Stimulated activated naive CD8-positive, alpha-beta T cell treated with anti-CD3 and anti-CD28 coated beads, Interleukin-15, Interleukin-2, amounts not matched to agents 100 U/mL and 50 U/mL, for 24 hours (primary cell): ENCODE measurements around the gene STAT5A.
A peak's percentile ranks its signal among the peaks of the same experiment; 100 is the strongest.
"Not testable (repeated sequence)": the region's sequence is repeated elsewhere in the genome, so short reads cannot be mapped to it uniquely, and the experiment has no call there.

Experiments used
- ATAC-seq: fragments of 150-1000 bp; cut with Tn5 transposase; one replicate; pipeline ENCODE4 v1.10.0; 2021
- DNase-seq: peaks from one replicate; pipeline ENCODE4 v3.0.0; 2021

Gene STAT5A

DNA sequence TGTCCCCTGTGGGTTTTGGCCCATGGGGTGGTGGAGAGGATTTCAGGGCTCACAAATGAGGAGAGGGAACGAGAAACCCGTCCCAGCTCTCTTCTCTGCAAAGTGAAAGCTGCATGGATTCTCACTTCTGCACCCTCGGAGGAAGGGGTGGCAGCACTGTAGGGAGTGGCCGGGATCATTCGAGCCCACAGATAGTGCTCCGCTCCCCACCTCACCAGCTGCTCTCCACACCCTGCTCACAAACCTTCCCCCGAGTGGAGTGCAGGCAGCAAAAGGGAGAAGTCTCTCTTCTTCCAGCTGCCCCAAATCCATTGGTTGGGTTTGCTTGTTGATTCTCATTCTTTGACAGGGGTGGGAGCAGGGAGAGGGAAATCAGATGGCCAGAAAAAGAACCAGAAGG lies 20.1 kb downstream of the STAT5A start:
- ATAC-seq = no peak
- DNase-seq = no peak

DNA sequence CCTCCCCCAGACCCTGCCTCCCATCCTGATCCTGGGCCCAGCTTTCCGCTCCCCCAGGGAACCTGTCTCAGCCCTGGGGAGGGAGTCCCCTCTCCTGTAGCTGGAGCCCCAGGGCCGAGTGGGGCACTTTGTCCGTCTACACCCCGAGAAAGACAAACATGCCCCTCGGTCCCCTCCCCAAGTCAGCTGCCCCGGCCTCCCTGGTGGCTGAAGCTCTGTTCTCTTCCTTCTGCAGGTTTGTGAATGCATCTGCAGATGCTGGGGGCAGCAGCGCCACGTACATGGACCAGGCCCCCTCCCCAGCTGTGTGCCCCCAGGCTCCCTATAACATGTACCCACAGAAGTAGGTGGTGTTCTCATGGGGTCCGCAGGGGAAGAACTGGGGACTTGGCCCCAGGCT lies 20.8 kb downstream of the STAT5A start:
- DNase-seq (no peak), ATAC-seq (no peak)

DNA sequence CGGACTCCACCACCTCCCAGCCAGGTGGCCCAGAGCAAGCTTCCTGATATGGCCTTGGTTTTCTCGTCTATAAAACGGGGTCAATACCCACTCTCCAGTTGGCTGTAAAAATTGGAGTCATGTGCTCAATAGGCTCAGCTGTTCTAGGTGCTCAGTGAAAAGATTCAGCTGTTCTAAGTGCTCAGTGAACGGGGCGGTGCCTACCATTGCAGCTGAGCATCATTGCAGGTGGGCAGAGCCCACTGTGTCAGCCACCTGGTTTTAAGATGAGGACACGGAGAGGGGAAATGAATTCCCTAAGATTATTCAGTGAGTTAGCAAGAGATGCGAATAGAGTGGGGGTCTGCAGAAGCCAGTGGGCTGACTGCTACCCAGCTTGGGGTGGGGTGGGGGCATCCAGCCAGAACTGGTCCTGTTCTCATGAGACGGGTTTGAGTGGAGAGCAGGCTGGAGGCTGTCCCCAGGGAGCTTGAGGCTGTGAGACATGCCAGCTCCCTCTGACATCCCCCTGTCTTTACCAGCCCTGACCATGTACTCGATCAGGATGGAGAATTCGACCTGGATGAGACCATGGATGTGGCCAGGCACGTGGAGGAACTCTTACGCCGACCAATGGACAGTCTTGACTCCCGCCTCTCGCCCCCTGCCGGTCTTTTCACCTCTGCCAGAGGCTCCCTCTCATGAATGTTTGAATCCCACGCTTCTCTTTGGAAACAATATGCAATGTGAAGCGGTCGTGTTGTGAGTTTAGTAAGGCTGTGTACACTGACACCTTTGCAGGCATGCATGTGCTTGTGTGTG lies 21.9 kb downstream of the STAT5A start:
- ATAC-seq (no peak), DNase-seq (no peak)

DNA sequence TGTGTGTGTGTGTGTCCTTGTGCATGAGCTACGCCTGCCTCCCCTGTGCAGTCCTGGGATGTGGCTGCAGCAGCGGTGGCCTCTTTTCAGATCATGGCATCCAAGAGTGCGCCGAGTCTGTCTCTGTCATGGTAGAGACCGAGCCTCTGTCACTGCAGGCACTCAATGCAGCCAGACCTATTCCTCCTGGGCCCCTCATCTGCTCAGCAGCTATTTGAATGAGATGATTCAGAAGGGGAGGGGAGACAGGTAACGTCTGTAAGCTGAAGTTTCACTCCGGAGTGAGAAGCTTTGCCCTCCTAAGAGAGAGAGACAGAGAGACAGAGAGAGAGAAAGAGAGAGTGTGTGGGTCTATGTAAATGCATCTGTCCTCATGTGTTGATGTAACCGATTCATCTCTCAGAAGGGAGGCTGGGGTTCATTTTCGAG lies 22.5 kb downstream of the STAT5A start:
- ATAC-seq (peak; percentile 20), DNase-seq (no peak)

DNA sequence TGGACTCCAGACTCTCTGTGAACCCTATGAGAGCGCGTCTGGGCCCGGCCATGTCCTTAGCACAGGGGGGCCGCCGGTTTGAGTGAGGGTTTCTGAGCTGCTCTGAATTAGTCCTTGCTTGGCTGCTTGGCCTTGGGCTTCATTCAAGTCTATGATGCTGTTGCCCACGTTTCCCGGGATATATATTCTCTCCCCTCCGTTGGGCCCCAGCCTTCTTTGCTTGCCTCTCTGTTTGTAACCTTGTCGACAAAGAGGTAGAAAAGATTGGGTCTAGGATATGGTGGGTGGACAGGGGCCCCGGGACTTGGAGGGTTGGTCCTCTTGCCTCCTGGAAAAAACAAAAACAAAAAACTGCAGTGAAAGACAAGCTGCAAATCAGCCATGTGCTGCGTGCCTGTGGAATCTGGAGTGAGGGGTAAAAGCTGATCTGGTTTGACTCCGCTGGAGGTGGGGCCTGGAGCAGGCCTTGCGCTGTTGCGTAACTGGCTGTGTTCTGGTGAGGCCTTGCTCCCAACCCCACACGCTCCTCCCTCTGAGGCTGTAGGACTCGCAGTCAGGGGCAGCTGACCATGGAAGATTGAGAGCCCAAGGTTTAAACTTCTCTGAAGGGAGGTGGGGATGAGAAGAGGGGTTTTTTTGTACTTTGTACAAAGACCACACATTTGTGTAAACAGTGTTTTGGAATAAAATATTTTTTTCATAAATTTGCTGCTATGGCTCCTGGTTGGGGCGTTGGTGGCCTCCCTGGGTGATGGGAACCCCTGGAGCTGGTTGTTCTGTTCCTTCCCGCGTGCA lies 23.1 kb downstream of the STAT5A start:
- ATAC-seq (no peak), DNase-seq (no peak)

DNA sequence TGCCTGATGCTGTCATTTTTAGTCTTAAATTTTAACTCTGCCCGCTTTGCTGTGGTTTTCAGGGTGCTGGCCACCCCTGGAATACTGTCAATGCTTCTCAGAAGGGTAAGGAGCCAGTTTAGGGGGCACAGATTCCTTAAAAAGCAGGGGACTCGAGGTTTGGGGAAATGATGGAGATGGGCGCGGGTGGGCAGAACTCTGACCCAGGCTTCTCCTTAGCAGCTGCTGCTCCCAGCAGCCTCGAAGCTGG lies 23.7 kb downstream of the STAT5A start:
- ATAC-seq (no peak), DNase-seq (no peak)

DNA sequence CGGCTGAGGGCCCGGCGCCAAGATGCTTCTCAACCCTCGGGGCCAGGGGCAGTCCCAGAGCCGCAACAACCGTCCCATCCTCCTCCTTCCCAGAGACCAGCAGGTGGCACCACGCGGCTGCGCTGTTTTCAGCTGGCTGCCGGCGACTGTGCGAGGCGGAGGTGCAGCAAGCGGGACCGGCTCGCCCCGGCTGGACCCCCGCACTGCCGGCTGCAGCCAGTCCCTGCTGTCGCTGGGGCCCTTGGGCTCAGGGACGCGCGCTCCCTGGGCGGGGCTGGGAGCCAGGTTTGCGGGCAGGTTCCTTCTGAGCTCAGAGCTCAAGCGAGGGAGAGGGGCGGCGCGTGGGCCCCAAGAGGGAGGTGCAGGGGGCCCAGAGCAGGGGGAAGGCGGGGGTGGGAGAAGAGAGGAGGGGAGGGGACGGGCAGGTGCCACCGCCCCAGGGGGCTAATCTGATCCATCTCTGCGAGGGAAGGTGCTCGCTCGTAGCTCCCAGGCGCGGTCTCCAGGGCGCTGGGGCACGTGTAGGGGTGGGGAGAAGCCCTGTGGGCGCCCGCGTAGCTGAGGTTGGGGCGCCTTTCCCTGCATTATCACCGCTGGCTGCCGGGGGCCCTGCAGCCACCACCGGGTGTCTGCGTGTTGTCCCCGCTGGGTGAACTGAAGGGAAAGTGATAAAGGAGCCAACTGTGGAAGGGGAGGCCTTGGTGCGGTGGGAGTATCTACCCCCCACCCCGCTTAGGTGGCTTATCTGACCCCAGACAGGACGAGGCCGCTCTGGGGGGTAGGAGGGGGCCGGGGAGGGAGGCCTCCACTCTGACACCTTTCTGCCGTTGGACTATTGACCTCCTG lies 24.2 kb downstream of the STAT5A start:
- ATAC-seq (peak; percentile 68), DNase-seq (peak; percentile 86)

DNA sequence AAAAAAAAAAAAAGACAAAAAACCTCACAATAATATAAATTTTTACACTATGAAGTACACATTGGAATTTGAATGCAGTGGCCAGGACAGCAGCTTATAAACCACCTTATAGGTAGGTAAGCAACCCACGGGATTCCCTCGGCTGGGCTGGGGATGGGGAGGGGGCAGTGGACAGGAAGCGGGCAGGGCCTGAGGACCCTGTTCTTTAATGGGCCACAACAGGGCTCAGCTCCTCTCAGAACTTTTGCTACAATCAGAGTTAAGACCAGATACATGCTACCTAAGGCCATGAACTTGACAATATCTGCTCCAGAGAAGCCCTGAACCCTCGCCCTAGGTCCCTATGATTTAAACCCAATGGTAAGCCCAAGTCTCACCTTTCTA lies 25.1 kb downstream of the STAT5A start:
- DNase-seq (no peak), ATAC-seq (no peak)

DNA sequence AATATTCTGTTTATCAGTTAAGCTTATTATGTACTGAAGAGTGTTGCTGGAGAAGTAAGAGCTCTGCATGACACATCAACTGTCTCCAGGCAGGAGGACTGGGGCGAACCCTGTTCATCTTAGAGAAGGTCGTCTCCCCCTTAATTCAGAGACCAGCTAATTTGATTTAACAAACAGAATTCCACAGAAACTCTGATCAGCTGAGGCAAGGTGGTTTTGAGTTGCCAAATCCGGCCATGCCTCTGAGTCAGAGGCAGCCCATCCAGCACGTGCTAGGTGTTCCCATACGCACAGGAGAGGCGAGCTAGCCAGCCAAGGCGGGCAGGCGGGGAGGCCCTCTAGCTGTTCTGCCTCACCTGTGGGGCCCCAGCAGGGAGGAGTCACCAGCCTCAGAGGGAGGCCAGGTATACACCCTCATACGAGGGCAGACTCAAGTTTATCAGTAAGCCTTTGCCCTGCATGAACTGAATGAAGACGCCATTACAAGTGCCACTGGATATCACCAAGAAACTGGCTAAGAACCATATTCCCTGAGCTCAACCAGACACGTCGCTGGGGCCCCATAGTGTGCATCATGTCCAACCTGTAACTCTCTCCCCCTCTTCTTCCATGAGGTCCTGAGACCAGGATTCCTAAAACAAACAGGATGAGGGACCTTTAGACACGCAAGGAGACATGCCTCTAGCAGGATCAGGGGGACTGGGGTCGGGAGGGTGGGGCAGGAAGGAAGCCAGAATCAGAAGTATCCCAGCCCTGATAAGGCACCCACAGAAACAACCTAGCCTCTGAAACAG lies 25.7 kb downstream of the STAT5A start:
- DNase-seq = peak; percentile 44
- ATAC-seq = no peak

DNA sequence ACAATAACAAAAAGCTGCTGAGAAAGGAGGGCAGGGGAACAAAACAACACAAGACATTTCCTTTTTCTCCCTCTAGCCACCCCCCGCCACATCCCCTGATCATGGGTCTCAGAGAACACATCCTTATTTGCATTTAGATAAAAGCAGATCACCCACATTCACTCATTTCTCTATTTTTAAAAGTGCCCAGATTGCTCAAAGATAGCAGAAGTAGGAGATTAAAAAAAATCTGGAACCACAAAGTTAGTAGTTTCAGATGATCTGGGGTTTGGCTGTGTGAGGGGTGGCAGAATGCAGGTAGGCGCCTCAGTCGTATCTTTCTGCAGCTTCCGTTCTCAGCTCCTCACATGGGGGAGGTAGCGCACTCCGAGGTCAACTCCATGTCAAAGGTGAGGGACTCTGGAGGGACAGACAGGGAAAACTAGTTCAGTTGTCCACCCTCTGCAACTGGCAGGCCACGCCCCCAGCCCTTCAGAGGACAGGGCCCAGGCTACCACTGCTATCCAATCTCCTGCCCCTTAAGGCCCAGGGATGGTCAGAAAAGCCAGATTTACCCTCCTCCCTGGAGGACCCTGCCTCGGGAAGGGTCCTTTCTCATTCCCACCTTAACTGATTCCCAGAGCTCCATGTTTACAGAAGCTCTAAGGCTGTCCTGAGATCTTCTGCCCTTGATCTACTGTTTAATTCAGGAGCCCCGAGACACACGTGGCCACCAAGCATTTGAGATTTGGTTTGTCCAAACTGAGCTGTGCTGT lies 27.3 kb downstream of the STAT5A start:
- no peak for DNase-seq
- ATAC-seq = no peak

DNA sequence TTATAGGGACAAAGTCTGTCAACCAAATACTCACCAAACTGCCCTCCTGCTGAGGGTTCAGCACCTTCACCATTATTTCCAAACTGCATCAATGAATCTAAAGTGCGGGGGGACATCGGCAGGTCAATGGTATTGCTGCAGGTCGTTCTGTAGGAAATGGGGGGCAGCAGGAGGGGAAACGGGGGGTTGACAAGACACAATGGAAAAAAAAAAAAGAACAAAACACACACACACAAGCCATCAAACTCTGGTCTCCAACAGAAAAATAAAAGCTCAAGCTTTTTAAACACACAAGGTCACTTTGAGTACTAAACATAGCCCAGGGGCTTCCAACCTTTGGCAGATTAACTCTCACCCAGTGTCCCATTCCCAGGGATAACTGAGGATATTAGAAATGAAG lies 28.5 kb downstream of the STAT5A start:
- ATAC-seq = no peak

DNA sequence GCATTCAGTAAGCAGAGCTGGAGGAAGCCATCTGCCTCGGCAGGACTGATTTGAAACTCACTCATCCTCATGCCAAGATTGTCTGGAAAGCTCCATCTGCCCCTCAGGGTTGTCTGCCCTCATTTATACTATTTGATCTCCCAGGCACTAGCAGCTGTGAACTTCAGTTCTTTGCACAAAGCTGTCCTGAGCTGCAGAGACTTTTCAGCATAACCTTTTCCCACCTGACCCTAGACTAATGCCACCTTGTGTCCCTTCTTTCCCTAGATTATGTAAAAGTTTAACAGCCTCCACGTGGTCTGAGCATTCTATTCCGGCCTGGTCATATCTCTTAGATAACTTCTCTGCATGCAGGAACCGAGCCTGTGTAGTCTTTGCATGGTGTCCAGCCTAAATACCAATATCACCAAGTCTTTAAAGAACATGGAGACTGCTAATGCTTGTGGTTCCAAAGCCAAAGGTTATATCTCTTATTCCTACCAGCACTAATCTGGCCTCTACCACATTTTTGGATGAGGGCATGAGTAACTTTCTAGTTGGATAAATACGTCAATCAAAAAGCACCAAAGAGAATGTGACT lies 29.1 kb downstream of the STAT5A start:
- ATAC-seq (no peak), DNase-seq (no peak)

More for the DNA sequence above, 28.5 kb downstream of the STAT5A start:
- DNase-seq = no peak

DNA sequence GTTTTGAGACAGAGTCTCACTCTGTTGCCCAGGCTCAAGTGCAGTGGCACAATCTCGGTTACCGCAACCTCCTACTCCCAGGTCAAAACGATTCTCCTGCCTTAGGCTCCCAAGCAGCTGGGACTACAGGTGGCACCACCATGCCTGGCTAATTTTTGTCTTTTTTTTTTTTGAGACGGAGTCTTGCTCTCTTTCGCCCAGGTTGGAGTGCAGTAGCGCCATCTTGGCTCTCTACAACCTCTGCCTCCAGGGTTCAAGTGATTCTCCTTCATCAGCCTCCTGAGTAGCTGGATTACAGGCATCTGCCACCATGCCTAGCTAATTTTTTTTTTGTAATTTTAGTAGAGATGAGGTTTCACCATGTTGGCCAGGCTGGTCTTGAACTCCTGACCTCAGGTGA lies 29.7 kb downstream of the STAT5A start:
- not testable (repeated sequence) for DNase-seq, ATAC-seq

DNA sequence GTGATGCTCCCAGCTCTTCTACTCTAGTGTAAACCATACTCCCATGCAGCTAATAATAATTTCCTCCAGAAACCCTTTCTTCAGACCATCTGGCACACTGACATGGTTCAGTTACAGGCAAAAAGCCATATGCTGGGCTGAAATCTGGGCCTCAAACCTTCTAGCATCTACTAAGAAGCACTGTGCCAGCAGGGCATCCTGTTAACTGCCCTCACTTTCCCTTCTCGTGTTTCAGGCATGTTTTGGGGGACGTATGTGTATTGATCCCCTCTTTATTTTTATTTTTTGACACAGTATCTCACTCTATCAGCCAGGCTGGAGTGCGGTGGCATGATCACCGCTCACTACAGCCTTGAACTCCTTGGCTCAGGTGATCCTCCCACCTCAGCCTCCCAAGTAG lies 33.3 kb downstream of the STAT5A start:
- DNase-seq = no peak
- ATAC-seq = no peak

DNA sequence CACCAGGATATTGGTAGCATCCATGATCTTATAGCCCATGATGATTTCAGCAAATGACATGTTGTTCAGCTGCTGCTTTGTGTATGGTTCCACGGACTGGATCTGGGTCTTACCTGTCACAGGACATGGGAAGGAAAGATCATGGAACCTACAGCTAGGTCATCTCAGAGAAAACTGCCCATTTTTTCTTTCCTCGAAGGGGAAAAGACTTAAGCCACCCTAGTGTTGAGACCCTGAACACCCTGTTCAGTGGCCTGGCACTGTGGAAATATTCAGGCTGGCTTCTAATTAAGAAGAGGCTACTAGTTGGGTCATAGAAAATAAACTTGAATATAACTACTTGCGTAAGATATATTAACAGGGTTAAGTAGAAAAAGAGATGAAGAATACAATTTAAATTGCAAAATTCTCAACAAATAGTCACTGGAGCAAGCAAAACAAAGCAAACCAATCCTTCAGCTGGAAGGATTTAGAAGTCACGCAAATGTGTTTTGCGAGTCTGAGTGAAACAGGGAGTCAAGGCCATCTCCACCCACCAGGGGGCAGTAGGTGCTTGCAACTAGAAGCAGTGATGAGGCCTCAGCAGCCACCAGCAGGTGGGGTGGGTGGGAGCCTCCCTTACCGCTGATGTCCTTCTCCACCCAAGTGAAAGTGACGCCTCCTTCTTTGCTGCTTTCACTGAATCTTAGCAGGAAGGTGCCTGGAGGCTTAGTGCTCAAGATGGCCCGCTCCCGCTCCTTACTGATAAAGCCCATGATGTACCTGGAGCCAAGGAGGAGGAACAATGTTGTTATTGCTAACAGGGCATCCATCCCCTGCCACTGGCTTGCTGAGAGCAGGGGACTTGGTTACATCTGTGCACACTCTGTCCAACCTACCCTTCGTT lies 34.3 kb downstream of the STAT5A start:
- DNase-seq = peak; percentile 96
- ATAC-seq = peak; percentile 86

DNA sequence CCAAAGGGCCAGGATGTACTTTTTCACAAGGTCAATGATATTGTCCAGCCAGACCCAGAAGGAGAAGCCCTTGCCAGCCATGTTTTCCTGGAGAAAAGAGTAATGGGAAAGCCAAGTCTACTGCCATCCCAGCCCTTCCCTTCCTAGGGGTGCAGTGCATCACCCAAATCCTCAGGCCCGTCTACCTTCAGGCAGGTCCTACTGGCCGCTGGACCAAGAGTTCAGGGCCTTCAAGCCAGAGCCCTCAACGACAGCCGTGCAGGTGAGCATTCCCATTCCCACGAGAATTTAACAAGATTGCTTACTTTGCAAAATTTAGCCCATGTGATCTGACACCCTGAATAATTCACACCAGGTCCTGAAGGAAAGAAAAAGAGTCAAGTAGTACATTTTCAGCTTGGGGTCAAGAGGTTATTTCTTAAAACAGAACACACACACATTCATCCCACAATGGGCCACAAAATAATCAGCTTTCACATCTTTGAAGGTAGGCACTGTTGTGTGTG lies 35.0 kb downstream of the STAT5A start:
- DNase-seq = no peak
- no peak for ATAC-seq

DNA sequence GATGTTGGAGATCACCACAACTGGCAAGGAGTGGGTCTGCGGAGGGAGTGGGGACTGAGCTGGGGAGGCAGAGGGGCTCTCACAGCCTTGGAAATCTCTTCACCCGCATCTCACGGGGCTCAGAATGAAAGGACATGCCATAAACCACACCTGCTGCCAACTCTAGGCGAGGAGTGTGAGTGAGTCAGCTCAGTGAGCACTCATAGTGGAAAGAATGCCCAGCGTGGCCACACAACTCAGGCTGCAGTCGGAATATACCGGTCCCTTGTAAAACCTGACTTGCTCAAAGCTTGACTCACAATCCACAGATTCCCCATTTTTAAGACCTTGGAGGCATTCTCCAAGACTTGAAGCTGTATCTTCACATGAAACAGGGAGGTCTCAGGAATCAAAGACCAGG lies 36.7 kb downstream of the STAT5A start:
- no peak for DNase-seq
- peak; percentile 37 for ATAC-seq

DNA sequence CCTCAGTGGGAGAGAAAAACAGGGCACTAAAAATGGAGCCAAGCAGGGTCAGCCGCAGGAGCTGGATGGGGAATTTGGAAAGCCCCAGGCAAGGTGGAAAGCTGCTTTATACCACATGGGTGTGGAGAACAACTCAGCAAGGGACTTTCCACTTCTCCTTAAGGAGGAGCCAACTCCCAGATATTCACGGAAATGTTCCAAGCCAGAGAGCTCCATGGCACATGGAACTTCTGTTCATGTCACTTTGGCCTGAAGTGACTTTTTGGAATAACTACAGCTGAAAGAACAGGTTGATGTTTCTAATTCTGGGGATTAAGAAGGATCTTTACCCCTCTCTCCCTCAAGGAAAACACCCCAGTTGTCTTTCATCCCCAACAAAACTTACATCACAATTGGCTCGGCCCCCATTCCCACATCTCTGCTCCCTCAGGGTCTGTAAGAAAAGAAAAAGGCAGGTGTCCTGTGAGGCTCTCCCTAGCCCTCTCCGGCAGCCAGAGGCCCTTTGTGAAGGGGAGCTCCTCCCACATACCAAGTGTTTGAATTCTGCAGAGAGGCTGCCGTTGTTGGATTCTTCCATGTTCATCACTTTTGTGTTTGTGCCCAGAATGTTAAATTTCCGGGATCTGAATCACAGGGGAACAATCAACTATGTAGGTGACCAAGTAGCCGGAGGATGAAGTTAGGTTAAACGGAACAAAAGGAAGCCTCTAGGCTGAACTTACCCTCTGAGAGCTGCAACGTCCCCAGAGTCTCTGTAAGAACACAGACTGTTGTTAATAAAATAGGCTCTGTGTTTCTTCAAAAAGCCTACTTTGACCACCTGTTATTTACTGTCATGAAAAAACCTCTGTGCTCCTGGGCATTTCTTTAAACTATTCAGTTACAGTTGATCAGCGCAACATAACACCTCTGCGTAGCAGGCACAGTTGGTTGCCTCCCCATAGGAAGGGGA lies 41.0 kb downstream of the STAT5A start:
- ATAC-seq = no peak
- DNase-seq = no peak

DNA sequence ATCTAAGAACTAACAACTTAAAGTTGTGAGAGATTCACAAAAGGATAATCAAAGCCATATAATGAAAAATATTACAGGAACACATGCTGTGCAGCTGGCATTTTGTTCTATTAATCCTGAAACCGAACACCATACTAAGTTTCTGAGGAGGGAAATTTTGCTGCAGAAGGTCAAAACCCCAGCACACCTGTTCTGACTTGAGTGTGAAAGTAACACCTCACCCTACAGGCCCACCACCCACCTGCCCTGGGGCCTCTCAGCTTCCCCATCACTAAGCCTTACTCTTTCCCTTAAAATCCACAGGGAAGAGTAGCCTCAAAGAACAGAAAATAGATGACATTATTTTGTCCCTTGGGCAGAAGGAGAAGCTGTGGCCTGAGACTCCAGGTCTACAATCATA lies 44.8 kb downstream of the STAT5A start:
- peak; percentile 63 for ATAC-seq

More for the DNA sequence above, 44.8 kb downstream of the STAT5A start:
- peak; percentile 52 for DNase-seq
